ENCODE data around the gene MTA1. TPM values are rescaled to one million over a fixed set of nuclear protein-coding genes. Genes with fewer than 3 reads are reported as not detected.

Gene MTA1
- total and polyA plus RNA-seq, 10 of the 15 experiments (the other 5 are each of a cell fraction or from before 2014, with no cell fraction given), result 0.14 to 162 (median 30.6) TPM

- TF ChIP-seq, protein P1, sequence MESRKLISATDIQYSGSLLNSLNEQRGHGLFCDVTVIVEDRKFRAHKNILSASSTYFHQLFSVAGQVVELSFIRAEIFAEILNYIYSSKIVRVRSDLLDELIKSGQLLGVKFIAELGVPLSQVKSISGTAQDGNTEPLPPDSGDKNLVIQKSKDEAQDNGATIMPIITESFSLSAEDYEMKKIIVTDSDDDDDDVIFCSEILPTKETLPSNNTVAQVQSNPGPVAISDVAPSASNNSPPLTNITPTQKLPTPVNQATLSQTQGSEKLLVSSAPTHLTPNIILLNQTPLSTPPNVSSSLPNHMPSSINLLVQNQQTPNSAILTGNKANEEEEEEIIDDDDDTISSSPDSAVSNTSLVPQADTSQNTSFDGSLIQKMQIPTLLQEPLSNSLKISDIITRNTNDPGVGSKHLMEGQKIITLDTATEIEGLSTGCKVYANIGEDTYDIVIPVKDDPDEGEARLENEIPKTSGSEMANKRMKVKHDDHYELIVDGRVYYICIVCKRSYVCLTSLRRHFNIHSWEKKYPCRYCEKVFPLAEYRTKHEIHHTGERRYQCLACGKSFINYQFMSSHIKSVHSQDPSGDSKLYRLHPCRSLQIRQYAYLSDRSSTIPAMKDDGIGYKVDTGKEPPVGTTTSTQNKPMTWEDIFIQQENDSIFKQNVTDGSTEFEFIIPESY (IDR thresholded peaks at IDR 0.05), result no peak
- TF ChIP-seq, protein P2, sequence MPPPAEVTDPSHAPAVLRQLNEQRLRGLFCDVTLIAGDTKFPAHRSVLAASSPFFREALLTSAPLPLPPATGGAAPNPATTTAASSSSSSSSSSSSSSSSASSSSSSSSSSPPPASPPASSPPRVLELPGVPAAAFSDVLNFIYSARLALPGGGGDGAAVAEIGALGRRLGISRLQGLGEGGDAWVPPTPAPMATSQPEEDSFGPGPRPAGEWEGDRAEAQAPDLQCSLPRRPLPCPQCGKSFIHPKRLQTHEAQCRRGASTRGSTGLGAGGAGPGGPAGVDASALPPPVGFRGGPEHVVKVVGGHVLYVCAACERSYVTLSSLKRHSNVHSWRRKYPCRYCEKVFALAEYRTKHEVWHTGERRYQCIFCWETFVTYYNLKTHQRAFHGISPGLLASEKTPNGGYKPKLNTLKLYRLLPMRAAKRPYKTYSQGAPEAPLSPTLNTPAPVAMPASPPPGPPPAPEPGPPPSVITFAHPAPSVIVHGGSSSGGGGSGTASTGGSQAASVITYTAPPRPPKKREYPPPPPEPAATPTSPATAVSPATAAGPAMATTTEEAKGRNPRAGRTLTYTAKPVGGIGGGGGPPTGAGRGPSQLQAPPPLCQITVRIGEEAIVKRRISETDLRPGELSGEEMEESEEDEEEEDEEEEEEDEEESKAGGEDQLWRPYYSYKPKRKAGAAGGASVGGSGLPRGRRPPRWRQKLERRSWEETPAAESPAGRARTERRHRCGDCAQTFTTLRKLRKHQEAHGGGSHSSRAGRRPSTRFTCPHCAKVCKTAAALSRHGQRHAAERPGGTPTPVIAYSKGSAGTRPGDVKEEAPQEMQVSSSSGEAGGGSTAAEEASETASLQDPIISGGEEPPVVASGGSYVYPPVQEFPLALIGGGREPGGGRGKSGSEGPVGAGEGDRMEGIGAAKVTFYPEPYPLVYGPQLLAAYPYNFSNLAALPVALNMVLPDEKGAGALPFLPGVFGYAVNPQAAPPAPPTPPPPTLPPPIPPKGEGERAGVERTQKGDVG (CRISPR knock-in tag; IDR thresholded peaks at IDR 0.05), result no peak
- no peak for TF ChIP-seq MEF2B (IDR thresholded peaks at IDR 0.05; ENCODE audit: partially characterized antibody, poor library complexity, severe bottlenecking)
- no peak for TF ChIP-seq ATF7 (IDR thresholded peaks at IDR 0.05; ENCODE audit: low read depth)
- no peak for TF ChIP-seq KDM1A (IDR thresholded peaks at IDR 0.05; ENCODE audit: borderline replicate concordance)
- no peak for TF ChIP-seq SREBF1 (IDR thresholded peaks at IDR 0.05; ENCODE audit: low read length)
- no peak for TF ChIP-seq CBFB (IDR thresholded peaks at IDR 0.05; ENCODE audit: low read depth)
- TF ChIP-seq, protein P3, sequence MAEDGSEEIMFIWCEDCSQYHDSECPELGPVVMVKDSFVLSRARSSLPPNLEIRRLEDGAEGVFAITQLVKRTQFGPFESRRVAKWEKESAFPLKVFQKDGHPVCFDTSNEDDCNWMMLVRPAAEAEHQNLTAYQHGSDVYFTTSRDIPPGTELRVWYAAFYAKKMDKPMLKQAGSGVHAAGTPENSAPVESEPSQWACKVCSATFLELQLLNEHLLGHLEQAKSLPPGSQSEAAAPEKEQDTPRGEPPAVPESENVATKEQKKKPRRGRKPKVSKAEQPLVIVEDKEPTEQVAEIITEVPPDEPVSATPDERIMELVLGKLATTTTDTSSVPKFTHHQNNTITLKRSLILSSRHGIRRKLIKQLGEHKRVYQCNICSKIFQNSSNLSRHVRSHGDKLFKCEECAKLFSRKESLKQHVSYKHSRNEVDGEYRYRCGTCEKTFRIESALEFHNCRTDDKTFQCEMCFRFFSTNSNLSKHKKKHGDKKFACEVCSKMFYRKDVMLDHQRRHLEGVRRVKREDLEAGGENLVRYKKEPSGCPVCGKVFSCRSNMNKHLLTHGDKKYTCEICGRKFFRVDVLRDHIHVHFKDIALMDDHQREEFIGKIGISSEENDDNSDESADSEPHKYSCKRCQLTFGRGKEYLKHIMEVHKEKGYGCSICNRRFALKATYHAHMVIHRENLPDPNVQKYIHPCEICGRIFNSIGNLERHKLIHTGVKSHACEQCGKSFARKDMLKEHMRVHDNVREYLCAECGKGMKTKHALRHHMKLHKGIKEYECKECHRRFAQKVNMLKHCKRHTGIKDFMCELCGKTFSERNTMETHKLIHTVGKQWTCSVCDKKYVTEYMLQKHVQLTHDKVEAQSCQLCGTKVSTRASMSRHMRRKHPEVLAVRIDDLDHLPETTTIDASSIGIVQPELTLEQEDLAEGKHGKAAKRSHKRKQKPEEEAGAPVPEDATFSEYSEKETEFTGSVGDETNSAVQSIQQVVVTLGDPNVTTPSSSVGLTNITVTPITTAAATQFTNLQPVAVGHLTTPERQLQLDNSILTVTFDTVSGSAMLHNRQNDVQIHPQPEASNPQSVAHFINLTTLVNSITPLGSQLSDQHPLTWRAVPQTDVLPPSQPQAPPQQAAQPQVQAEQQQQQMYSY (CRISPR knock-in tag; IDR thresholded peaks at IDR 0.05), result no peak
- no peak for TF ChIP-seq E4F1 (IDR thresholded peaks at IDR 0.05; ENCODE audit: borderline replicate concordance, partially characterized antibody)
- TF ChIP-seq WRNIP1 (IDR thresholded peaks at IDR 0.05; ENCODE audit: borderline replicate concordance, low read depth, low read length), result no peak
- TF ChIP-seq STAT1 (conservative IDR thresholded peaks at IDR 0.05), result no peak
- TF ChIP-seq JUND (IDR thresholded peaks at IDR 0.05; ENCODE audit: low read depth, low read length), result no peak
- TF ChIP-seq POLR2AphosphoS5 (IDR thresholded peaks at IDR 0.05; ENCODE audit: low read length), result no peak
- no peak for TF ChIP-seq CEBPB (IDR thresholded peaks at IDR 0.05; ENCODE audit: borderline replicate concordance in 1 of 2, low read depth in 2 of 2, low read length in 2 of 2)
- no peak for TF ChIP-seq NFIC (IDR thresholded peaks at IDR 0.05; ENCODE audit: low read depth, low read length)
- no peak for TF ChIP-seq SUZ12 (IDR thresholded peaks at IDR 0.05; ENCODE audit: unreplicated experiment)
- peak; percentile 68; the same call in 1 of the 2 replicates for TF ChIP-seq RB1 (IDR thresholded peaks at IDR 0.05; ENCODE audit: borderline replicate concordance)
- peak; percentile 89 for TF ChIP-seq NR2F1 (conservative IDR thresholded peaks at IDR 0.05)
Observed at GRCh38 chr14:105419195-105420091, at the start of gene MTA1 (continued).
